Measurements from ENCODE around the gene MIAT. TPM values are rescaled to one million over a fixed set of nuclear protein-coding genes. Genes with fewer than 3 reads are reported as not detected.

MIAT gene
- total RNA-seq, 4 donors from 2014 or later = 0.05 to 1.1 (median 0.41) TPM

DNA sequence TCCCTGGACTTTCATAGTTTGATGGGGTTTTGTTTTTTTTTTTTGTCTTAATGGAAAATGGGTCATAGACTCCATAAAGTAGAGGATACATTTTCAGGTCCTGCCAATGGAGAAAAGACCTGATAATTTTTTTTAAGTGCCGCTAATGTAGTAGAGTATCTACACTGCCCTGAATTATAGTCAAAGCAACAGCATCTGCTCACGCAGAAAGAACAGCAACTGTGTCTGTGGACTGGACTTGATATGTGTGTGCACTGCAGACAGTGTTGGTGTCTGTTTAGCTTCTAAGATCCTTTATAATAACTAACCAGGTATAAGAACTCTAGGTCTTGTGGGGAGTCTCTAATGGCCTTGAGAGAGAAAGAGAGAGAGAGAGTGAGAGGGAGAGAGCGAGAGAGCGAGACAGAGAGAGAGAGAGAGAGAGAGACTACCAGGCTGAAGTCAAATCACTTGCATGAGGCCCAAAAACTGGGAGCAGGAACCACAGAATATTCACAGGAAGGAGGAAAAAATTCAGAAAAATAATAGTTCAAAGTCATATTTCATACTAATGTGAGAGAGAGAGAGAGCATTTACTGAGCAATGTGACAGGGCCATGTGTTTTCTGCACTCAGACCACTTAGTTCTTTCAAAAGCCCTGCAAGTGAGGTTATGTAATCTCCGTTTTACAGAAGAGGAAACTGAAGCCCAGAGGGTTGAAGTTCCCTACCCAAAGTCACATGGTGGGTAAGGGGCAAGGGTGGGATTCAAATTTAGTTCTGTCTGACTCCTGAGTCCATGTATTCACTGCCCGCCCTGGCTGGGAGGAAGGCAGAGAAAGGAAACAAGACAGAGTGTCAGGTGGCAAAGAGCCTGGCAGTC is 8.6 kb upstream of the MIAT start:
- peaks cover 0 to 15% (median 4%) of the 10 kb centered on the region in 3 donors for H3K4me1 ChIP-seq
- 64 to 65% methylated on average over 2 to 6 of the region's 6 CpGs for WGBS, 2 donors (ENCODE audit: low coverage in 1 of 2)
- H3K36me3 ChIP-seq = no peaks in the 10 kb centered on the region
- no peak overlapping the region for H3K4me3 ChIP-seq
- ATAC-seq = no peak
- peaks cover 75% of the 10 kb centered on the region for H3K27me3 ChIP-seq
- no peak for TF ChIP-seq POLR2AphosphoS5 (IDR thresholded peaks at IDR 0.05)
- TF ChIP-seq EP300 (IDR thresholded peaks at IDR 0.05) = no peak
- no peak for TF ChIP-seq POLR2A (IDR thresholded peaks at IDR 0.05)
- TF ChIP-seq, protein P1, sequence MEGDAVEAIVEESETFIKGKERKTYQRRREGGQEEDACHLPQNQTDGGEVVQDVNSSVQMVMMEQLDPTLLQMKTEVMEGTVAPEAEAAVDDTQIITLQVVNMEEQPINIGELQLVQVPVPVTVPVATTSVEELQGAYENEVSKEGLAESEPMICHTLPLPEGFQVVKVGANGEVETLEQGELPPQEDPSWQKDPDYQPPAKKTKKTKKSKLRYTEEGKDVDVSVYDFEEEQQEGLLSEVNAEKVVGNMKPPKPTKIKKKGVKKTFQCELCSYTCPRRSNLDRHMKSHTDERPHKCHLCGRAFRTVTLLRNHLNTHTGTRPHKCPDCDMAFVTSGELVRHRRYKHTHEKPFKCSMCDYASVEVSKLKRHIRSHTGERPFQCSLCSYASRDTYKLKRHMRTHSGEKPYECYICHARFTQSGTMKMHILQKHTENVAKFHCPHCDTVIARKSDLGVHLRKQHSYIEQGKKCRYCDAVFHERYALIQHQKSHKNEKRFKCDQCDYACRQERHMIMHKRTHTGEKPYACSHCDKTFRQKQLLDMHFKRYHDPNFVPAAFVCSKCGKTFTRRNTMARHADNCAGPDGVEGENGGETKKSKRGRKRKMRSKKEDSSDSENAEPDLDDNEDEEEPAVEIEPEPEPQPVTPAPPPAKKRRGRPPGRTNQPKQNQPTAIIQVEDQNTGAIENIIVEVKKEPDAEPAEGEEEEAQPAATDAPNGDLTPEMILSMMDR (IDR thresholded peaks at IDR 0.05) = no peak
- H3K27ac ChIP-seq = no peak overlapping the region
- H3K9me3 ChIP-seq = no peaks in the 10 kb centered on the region

DNA sequence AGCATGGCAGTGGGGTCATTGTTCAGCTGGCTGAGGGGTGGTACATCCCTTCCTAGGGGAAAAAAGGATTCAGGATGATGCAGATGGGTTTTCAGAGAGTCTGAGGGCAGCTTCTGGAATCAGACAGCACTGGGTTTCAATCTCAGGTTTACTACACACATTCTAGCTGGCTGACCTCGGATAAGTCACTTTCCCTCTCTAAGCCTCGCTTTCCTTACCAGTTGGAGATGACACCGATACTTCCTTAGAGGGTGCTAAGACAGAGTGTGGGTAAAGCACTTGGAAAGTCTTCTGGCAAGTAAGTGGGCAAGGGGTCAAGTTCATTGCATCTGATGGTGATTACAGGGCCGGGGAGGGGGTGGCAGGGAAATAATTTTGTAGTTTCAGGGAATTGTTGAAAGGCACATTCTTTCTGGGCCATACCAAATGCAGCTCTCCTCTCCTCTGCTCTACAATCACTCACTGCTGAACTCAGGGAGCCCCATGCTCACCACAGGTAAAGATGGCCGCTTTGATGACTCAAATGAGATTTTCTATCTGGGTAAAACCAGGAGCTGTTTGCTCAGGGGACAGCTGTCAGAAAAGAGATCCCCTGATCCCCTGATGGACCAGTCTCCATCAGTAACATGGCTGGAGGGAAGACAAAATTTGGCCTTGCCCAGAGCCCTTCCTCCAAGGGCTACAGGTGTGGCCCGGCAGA is 6.5 kb upstream of the MIAT start:
- Histone ChIP-seq H3K4me1 (no peaks in the 10 kb centered on the region), H3K27ac (no peak overlapping the region), H3K9me3 (no peaks in the 10 kb centered on the region), H3K27me3 (peaks cover 93% of the 10 kb centered on the region), H3K4me3 (no peak overlapping the region), H3K36me3 (no peaks in the 10 kb centered on the region)
- TF ChIP-seq, protein P1 (IDR thresholded peaks at IDR 0.05) = no peak
- ATAC-seq = no peak
- WGBS, 2 donors (ENCODE audit: low coverage in 1 of 2) = 79% methylated on average over 2 of the region's 6 CpGs; no CpG with 5 or more reads in 1 of the 2 donors

DNA sequence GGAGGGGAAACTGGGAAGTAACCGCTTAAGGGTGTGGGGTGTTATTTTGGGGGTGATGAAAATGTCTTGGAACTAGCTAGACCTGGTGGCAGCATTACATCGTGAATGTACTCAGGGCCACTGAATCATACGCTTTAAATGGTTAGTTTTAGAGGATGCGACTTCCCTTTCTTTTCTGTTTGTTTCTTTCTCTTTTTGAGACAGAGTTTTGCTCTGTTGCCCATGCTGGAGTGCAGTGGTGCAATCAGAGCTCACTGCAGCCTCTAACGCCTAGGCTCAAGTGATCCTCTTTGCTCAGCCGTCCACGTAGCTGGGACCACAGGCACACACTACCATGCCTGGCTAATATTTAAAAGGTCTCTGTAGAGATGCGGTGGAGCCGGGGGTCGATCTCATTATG is 5.6 kb upstream of the MIAT start:
- TF ChIP-seq POLR2AphosphoS5 (IDR thresholded peaks at IDR 0.05) = no peak
- no peak for TF ChIP-seq POLR2A (IDR thresholded peaks at IDR 0.05)
- TF ChIP-seq, protein P1 (IDR thresholded peaks at IDR 0.05) = no peak
- no peak for TF ChIP-seq EP300 (IDR thresholded peaks at IDR 0.05)
- no peak overlapping the region for H3K4me3 ChIP-seq
- H3K27ac ChIP-seq = no peak overlapping the region
- peaks cover 0 to 2% (median 0%) of the 10 kb centered on the region in 3 donors for H3K4me1 ChIP-seq
- 63 to 81% methylated on average over 5 to 10 of the region's 10 CpGs for WGBS, 2 donors (ENCODE audit: low coverage in 1 of 2)
- H3K9me3 ChIP-seq = no peaks in the 10 kb centered on the region
- peaks cover 94% of the 10 kb centered on the region for H3K27me3 ChIP-seq
- no peak for ATAC-seq
- no peaks in the 10 kb centered on the region for H3K36me3 ChIP-seq

DNA sequence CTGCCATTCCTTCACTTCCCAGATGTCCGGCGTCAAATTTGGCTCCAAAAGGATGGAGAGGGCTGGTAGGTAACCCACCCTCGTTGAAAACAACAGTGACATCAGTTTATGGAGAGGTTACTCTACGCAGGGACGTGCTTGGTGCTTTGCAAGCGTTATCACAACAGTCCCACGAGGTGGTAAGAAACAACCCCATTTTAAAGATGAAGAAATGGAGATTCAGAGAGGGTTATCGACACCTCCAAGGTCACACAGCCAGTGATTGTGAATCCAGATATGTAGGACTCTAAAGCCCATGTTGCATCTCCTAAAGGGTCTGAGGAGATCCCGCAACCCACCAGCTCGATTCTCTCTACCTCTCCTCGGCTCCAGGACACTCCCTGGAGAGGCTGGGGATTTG is 773 bp downstream of the MIAT start:
- H3K4me3 ChIP-seq = peak overlapping the region in 1 of 2 donors; percentile 42
- ATAC-seq = no peak
- 0 to 3% methylated on average over 4 to 8 of the region's 11 CpGs for WGBS, 2 donors (ENCODE audit: low coverage in 1 of 2)
- TF ChIP-seq POLR2AphosphoS5 (IDR thresholded peaks at IDR 0.05) (no peak), POLR2A (IDR thresholded peaks at IDR 0.05) (no peak), EP300 (IDR thresholded peaks at IDR 0.05) (no peak)
- TF ChIP-seq, protein P1 (IDR thresholded peaks at IDR 0.05) = no peak
- no peaks in the 10 kb centered on the region for H3K9me3 ChIP-seq
- H3K27ac ChIP-seq = no peak overlapping the region
- peaks cover 97% of the 10 kb centered on the region for H3K27me3 ChIP-seq
- no peaks in the 10 kb centered on the region for H3K36me3 ChIP-seq
- peaks cover 0 to 29% (median 23%) of the 10 kb centered on the region in 3 donors for H3K4me1 ChIP-seq

Data from gastroesophageal sphincter (tissue), 4 donors.